Activated naive CD4-positive, alpha-beta T cell treated with Interleukin-2 at 50 U/mL for 16 hours (primary cell): Measurements from ENCODE around the gene PROSER2.
"Not testable (repeated sequence)": the region's sequence is repeated elsewhere in the genome, so short reads cannot be mapped to it uniquely, and the experiment has no call there.

Source experiments
- DNase-seq: peaks from one replicate; pipeline ENCODE4 v3.0.0-alpha.2; 2020

Gene PROSER2

GRCh38 chr10:11886851-11887250 is 63.7 kb downstream of the PROSER2 start:
- no peak for DNase-seq

GRCh38 chr10:11887381-11888227 is 64.4 kb downstream of the PROSER2 start:
- no peak for DNase-seq

DNA sequence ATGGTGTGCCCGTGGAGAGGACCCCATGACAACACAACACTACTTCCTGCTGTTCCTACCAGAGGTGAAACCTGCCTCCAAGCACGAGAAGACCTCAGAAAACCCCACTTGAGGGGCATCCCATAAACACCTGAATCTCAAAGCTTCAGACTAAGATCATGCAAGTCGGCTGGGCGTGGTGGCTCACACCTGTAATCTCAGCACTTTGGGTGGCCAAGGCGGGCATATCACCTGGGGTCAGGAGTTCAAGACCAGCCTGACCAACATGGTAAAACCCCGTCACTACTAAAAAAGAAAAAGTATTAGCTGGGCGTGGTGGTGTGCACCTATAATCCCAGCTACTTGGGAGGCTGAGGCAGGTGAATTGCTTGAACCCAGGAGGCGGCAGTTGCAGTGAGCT is 66.1 kb downstream of the PROSER2 start:
- DNase-seq, result not testable (repeated sequence)

DNA sequence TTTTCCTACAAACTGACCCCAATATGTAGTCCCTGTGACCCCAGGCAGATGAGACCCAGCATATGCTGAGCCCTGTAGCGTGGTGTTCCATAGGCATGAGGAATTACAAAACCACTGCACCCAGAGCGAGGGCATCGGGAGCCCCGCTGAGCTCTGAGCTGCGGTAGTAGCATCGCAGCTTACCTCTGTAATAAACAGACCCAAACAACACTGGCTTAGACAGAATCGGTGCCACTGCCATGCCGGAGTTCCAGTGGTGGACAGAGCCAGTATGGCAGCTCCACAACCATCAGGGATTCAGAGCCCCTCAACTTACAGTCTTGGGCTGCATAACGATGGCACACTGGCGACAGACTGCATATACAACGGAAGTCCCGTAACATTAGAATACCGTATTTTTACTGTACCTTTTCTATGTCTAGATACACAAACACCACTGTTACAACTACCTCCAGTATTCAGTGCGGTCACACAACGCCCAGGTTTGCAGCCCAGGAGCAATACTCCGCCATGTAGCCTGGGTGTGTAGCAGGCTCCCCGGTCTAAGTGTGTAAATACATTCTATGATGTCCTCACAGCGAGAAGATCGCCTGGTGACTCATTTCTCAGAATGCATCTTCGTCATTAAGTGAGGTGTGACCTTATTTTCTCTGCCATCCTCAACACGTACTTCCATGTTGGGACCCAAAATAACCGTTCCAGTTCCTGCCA is 68.8 kb downstream of the PROSER2 start:
- DNase-seq, result no peak

- no peak for DNase-seq
These were observed 70.7 kb downstream of the PROSER2 start for GRCh38 chr10:11893749-11894278.

GRCh38 chr10:11894381-11895107 is 71.4 kb downstream of the PROSER2 start:
- no peak for DNase-seq

- DNase-seq, result no peak
These were observed 71.9 kb downstream of the PROSER2 start for GRCh38 chr10:11895108-11895466.

GRCh38 chr10:11895598-11895997 is 72.4 kb downstream of the PROSER2 start:
- DNase-seq, result no peak

- DNase-seq, result no peak
These were observed 73.5 kb downstream of the PROSER2 start for GRCh38 chr10:11896549-11897200.

- no peak for DNase-seq
These were observed 74.8 kb downstream of the PROSER2 start for GRCh38 chr10:11898033-11898371.

- no peak for DNase-seq
These were observed 75.4 kb downstream of the PROSER2 start for GRCh38 chr10:11898372-11899066.

- DNase-seq, result no peak
These were observed 76.1 kb downstream of the PROSER2 start for GRCh38 chr10:11899067-11899876.

DNA sequence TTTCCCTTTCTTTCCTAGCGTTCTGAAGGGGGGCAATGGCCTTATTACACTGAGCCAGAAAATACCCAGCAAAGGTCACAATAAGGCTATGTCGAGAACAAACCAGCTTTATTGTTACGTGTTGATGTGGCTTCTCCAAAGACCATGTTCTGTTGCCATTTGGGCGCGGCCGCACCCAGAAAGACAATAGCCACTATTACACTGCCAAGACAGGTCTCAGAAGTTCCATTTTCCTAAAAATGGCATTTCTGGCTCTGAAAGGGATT is 77.8 kb downstream of the PROSER2 start:
- DNase-seq, result no peak

DNA sequence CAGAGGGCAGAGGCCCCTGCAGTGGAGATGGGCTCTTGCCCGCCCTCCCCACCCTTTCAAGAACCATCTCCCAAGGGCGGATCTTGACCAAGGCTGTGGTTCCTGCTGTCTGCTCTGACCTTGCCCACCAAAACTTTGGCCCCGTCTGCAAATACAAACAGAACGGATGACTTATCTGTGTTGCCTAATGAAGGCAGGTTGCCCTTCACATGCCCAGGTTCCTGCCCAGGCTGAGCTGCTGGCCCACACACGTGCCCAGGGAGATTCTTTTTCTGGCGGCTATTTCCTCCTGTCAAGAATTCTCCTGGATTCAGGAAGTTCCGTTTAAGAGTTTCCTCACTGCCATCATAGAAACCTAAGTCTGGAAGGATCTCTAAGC is 78.3 kb downstream of the PROSER2 start:
- no peak for DNase-seq

- no peak for DNase-seq
These were observed 78.8 kb downstream of the PROSER2 start for GRCh38 chr10:11901833-11902475.

DNA sequence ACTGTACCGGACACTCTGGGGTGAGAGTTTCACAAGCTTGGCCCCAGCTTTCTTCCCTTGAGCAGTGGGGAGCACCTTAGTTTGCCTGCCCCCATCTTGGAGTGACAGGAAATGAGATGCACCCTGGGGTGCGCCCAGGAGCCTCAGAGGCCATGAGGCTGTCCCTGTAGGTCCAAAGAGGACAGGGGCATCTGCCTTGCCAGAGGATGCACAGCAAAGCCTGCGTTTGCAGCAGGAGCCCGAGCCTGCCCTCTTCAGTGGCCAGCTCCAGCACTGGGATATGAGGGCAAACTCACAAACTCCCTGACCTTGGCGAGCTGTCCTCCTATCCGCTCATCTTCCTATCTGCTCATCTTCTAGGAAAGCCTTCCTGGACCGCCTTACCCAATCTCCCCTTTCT is 79.5 kb downstream of the PROSER2 start:
- no peak for DNase-seq

- no peak for DNase-seq
These were observed 83.6 kb downstream of the PROSER2 start for GRCh38 chr10:11906714-11907113.

DNA sequence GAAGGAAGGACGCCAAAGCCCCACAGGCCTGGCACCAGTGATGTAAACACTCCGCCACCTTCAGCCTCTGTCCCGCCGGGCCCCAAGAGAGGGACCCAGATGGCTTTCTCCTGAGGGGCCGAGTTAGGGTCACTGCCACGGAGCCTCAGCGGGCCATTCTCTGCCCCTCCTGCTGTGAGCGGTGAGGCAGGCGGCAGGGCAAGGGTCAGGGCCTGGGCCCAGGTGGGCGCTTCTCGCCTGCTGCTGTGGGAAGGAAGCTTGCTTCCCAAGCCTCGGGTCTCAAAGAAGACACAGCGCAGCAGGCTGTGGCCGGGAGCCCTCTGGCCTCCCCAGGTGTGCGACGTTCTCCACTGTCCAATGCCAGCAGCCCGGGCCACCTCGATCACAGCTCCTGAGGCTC is 84.8 kb downstream of the PROSER2 start:
- no peak for DNase-seq

DNA sequence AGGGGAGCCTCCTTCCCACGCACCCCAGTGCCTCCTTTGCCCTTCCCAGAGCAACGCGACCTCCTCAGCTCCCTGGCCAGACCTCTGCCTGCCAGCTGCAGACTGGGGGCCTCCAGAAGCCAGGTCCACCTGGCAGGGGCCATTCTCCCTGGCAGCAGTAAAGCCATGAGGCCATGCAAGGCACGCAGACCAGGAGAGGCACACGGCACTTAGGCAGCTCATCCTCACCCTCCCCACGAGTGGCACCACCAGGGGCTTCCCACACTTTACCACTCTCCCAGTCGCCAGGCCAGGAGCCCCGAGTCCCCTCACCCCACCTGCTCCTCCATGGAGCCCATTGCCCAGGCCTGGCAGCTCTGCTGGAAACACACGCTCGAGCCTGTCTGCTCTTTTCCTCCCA is 85.4 kb downstream of the PROSER2 start:
- no peak for DNase-seq

- no peak for DNase-seq
These were observed 85.8 kb downstream of the PROSER2 start for GRCh38 chr10:11908991-11909390.

DNA sequence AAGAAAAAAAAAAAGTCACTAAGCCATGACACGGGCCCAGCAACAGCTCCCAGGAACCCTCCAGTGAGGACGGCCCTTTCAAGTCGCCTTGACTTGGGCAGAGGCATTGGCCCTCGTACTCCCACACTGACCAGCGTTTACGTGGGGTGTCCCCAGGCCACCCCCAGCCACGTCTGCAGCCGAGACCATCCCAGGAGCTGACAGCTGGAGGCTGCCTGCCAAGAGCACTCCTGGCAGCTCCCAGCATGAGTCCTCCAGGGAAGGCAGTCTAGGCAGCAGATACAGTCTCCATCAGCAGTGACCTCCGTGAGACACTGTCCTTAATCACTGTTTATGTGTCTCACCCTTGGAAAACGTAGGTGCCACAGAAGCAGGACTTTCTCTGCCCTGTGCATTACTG is 86.5 kb downstream of the PROSER2 start:
- DNase-seq, result no peak
